ENCODE results near the gene AP2A1. TPM values are rescaled to one million over a fixed set of nuclear protein-coding genes. Genes with fewer than 3 reads are reported as not detected.
A peak's percentile ranks its signal among the peaks of the same experiment; 100 is the strongest.

The AP2A1 gene
- total and polyA plus RNA-seq, 2 donors (not counting 1 experiment from before 2014, with no cell fraction given) = 48.4 to 56.9 TPM

GRCh38 chr19:49774969-49775368 is 8.2 kb downstream of the AP2A1 start:
- Histone ChIP-seq H3K4me3 (ENCODE audit: control extremely low read depth in 1 of 5, extremely low read depth in 1 of 5, insufficient read depth in 1 of 5, low read depth in 2 of 5, low read length in 4 of 5) (no peak overlapping the region), H2AFZ (ENCODE audit: insufficient read depth, low read depth, low read length, poor library complexity, severe bottlenecking) (no peak overlapping the region), H3K27ac (ENCODE audit: low read length in 2 of 2) (no peak overlapping the region), H3K4me1 (ENCODE audit: control insufficient read depth in 2 of 2, insufficient read depth in 2 of 2, low read length in 2 of 2) (peaks cover 4 to 6% of the 10 kb centered on the region in 2 donors), H3K4me2 (replicated peaks; ENCODE audit: low read depth, low read length, poor library complexity, severe bottlenecking) (no peak overlapping the region), H3K79me2 (ENCODE audit: control insufficient read depth, insufficient read depth, low read length) (peaks cover 65% of the 10 kb centered on the region), H3K36me3 (replicated peaks in 1 of 2; ENCODE audit: control extremely low read depth in 1 of 2, control insufficient read depth in 1 of 2, extremely low read depth in 1 of 2, insufficient read depth in 2 of 2, low read length in 1 of 2) (peaks cover 0 to 6% of the 10 kb centered on the region in 2 experiments), H4K20me1 (ENCODE audit: control insufficient read depth, insufficient read depth, low read length, poor library complexity, severe bottlenecking) (peaks cover 42% of the 10 kb centered on the region), H3K9me3 (ENCODE audit: control extremely low read depth in 1 of 3, control insufficient read depth in 2 of 3, insufficient read depth in 1 of 3, low read length in 2 of 3) (no peaks in the 10 kb centered on the region), H3K27me3 (replicated peaks in 1 of 4; ENCODE audit: control extremely low read depth in 1 of 4, control insufficient read depth in 3 of 4, insufficient read depth in 4 of 4, low read length in 3 of 4) (no peaks in the 10 kb centered on the region), H3K9ac (ENCODE audit: low read length) (no peak overlapping the region)
- POLR2A ChIA-PET = no interaction called here
- TF ChIP-seq EZH2 (IDR thresholded peaks at IDR 0.05; ENCODE audit: borderline replicate concordance, insufficient read depth, low read depth, low read length, poor library complexity, severe bottlenecking) (no peak), CTCF (IDR thresholded peaks at IDR 0.05) (no peak)
- no peaks in the 10 kb centered on the region for H3K27me3 Mint-ChIP-seq
- CTCF ChIA-PET = no interaction called here
- H3K9me3 Mint-ChIP-seq (ENCODE audit: insufficient read depth) = no peaks in the 10 kb centered on the region
- ATAC-seq (ENCODE audit: low read depth) (no peak), DNase-seq (no peak)
- H3K4me1 Mint-ChIP-seq = peaks cover 21% of the 10 kb centered on the region
- no peak overlapping the region for H3K4me3 Mint-ChIP-seq
- WGBS (ENCODE audit: insufficient coverage) = 98% methylated on average over 6 of the region's 8 CpGs
- intact Hi-C loops (cut with micrococcal nuclease) = no loop called here
- H3K27ac Mint-ChIP-seq = no peak overlapping the region

- ATAC-seq (ENCODE audit: low read depth) = no peak
- Histone ChIP-seq H3K79me2 (ENCODE audit: control insufficient read depth, insufficient read depth, low read length) (peaks cover 60% of the 10 kb centered on the region), H3K36me3 (replicated peaks in 1 of 2; ENCODE audit: control extremely low read depth in 1 of 2, control insufficient read depth in 1 of 2, extremely low read depth in 1 of 2, insufficient read depth in 2 of 2, low read length in 1 of 2) (peaks cover 0 to 6% of the 10 kb centered on the region in 2 experiments), H3K9ac (ENCODE audit: low read length) (no peak overlapping the region), H3K27ac (ENCODE audit: low read length in 2 of 2) (no peak overlapping the region), H3K27me3 (replicated peaks in 1 of 4; ENCODE audit: control extremely low read depth in 1 of 4, control insufficient read depth in 3 of 4, insufficient read depth in 4 of 4, low read length in 3 of 4) (no peaks in the 10 kb centered on the region), H3K4me2 (replicated peaks; ENCODE audit: low read depth, low read length, poor library complexity, severe bottlenecking) (no peak overlapping the region), H3K4me1 (ENCODE audit: control insufficient read depth in 2 of 2, insufficient read depth in 2 of 2, low read length in 2 of 2) (peaks cover 13 to 15% of the 10 kb centered on the region in 2 donors), H4K20me1 (ENCODE audit: control insufficient read depth, insufficient read depth, low read length, poor library complexity, severe bottlenecking) (peaks cover 42% of the 10 kb centered on the region), H3K9me3 (ENCODE audit: control extremely low read depth in 1 of 3, control insufficient read depth in 2 of 3, insufficient read depth in 1 of 3, low read length in 2 of 3) (no peaks in the 10 kb centered on the region), H3K4me3 (ENCODE audit: control extremely low read depth in 1 of 5, extremely low read depth in 1 of 5, insufficient read depth in 1 of 5, low read depth in 2 of 5, low read length in 4 of 5) (no peak overlapping the region), H2AFZ (ENCODE audit: insufficient read depth, low read depth, low read length, poor library complexity, severe bottlenecking) (no peak overlapping the region)
- intact Hi-C loops (cut with micrococcal nuclease) = no loop called here
- DNase-seq = no peak
- peak overlapping the region; percentile 47 for H3K27ac Mint-ChIP-seq
- ChIA-PET CTCF (no interaction called here), POLR2A (interaction anchor here (0.7 kb wide), 1 partner anchor 30 kb away, joined by 7 read pairs; no protein-coding TSS in a partner anchor)
- H3K9me3 Mint-ChIP-seq (ENCODE audit: insufficient read depth) = no peaks in the 10 kb centered on the region
- WGBS (ENCODE audit: insufficient coverage) = 93% methylated on average over 20 of the region's 20 CpGs
- H3K4me1 Mint-ChIP-seq = peaks cover 25% of the 10 kb centered on the region
- H3K4me3 Mint-ChIP-seq = no peak overlapping the region
- TF ChIP-seq CTCF (IDR thresholded peaks at IDR 0.05) = no peak
- TF ChIP-seq EZH2 (IDR thresholded peaks at IDR 0.05; ENCODE audit: borderline replicate concordance, insufficient read depth, low read depth, low read length, poor library complexity, severe bottlenecking) = no peak
- no peaks in the 10 kb centered on the region for H3K27me3 Mint-ChIP-seq
Measured at GRCh38 chr19:49775742-49776370, 9.1 kb downstream of the AP2A1 start.
